GM21360 (cell line): ENCODE measurements around the gene ABHD2.
"Not testable (repeated sequence)": the region's sequence is repeated elsewhere in the genome, so short reads cannot be mapped to it uniquely, and the experiment has no call there.

ENCODE experiments used
- ATAC-seq: cut with Tn5 transposase; IDR thresholded peaks from one replicate; pipeline ENCODE4 v1.9.1; 2021; ENCODE audit warnings: mild to moderate bottlenecking, moderate library complexity; ENCODE audit not compliant: unreplicated experiment

Gene ABHD2

DNA sequence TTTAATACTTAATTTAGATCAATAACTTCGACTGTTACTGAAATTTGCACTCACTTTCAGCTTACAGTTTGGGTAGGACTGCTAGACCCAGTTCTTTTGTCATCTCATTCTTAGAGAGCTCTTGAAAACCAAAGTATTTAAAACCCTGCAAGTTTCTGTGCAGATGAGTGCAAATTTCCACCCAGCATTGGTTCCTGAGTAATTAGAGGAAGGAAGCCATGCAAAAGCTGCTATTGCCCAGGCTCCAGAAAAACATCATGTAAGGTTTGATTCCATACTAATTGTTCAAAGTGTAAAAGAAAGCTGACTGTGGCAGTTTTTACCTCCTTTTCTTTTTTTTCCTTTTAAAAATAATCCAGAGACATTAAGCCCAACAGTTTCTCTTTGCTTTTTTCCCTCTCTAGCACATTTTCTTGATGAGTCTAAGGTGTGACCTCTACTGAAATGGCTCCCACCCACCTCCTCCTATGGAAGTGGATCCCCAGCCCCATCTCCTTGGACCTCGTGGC lies 30.3 kb downstream of the ABHD2 start:
- no peak for ATAC-seq

DNA sequence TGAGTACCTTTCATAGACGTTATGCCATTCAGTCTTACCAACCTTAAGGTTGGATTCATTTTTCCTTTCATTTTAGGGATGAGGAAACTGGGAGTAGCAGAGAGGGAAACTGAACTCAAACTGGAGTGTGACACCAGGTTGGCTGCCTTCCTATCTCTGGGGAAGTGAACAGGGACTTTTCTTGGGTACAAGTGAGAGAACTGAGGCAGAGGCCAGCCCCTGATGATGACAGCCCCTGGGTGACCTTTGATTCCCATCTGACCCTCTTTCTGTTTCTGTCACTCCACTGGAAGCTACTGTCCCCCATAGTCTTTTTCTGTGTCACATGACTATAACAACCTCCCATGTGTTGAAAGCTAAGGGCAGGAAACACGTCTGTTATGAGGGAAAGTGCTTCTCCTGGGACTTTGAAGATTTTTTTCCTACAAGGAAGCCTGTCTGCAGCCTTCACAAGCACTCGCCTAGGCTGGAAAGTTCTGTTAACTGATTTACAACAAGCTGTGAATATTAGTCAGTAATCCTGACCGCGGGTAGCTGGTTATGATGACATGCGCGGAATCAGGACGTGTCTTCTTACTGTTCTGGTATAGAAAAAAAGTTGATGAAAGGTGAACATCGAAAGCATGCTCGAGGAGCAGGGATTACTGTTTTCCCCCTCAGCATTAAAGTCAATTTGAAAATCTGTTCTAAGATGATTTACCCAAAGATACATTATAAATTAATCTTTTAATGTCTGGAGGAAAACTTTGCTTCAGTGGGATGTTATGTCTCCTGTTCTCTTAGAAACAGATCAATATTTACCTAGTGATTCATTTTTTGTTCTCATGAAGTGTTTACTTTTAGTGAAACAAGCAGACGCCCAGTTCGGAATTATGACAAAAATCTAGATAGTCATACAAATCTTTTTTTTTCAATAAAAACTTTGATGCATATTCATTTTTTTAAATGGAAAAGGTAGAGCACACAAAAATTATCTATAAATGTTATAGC lies 31.5 kb downstream of the ABHD2 start:
- no peak for ATAC-seq

DNA sequence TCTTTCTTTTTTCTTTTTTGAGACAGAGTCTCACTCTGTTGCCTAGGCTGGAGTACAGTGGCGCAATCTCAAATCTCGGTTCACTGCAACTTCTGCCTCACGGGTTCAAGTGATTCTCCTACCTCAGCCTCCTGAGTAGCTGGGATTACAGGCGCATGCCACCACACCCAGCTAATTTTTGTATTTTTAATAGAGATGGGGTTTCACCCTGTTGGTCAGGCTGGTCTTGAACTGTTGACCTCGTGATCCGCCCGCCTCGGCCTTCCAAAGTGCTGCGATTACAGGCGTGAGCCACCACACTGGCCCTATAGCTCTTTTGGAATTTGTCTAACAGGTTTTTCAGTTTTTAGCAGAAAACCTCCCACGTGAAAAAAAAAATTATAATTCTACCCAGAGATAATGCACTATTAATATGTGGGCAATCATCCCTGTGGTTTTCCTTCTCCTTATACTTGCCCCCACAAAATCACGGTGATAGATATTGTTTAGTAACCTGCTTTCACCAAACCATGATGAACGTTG lies 32.3 kb downstream of the ABHD2 start:
- not testable (repeated sequence) for ATAC-seq

DNA sequence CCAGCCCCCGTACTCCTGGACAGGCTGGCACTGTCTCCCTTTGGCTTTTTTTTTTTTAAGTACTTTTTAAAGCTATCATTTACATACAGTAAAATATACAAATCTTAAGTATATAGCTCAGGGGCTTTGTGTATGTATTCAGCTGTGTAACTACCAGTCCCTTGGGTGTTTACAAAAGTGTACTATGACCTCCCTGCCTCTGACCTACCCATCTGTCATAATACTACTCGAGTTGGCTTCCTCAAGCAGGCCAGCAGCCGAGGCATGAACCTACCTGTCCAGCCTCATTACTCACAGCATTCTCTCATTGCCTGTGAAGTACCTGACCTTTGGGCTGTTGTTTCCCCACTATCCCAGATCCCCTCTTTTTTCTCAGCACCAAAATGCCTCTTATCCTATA lies 33.2 kb downstream of the ABHD2 start:
- no peak for ATAC-seq

DNA sequence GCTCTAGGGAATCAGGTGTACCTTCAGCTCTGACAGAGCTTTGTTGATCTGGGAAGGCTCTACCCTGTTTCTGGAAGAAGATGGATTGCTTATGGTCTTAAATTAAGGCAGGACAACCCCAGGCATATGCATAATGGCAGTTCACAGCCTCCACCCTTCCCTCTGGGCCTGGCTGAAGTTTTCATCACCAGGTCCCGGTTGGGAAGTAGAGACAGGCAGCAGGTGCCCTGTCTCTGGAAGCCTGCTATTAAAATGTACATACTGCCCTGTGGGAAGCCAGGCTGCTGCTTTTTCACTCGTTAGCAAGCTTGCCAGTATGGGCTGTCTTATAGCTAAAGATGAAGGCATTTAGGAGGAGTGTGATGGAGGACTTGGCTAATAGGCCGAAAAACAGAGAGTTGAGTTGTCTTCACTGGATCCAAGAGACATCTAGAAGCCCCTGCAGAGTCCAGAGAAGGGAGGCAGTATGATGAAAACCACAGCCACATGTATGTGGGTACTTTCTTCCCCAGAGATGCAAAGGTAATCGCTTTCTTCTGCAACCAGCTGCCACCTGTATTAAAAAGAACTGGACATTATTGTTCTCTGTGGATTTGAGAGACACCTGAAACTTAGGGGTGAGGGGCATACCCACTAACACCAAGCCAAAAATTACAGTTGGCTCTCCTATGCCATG lies 34.4 kb downstream of the ABHD2 start:
- ATAC-seq = no peak

DNA sequence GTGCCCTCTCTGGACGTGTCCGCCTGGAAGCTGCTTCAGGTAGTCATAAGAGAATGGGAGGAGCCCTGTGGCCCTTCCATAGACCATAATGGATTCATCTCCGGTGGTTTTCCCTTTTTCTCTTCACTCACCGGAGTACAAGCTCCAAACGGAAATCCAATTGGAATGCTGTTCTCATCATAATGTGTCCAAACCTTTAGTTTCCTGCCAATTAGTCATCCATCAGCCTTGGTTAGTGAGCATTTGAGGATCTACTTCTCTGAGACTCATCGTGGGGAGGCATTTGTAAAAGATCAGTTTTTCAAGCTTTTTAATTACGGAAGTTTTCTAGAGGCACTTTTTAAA lies 34.9 kb downstream of the ABHD2 start:
- no peak for ATAC-seq

DNA sequence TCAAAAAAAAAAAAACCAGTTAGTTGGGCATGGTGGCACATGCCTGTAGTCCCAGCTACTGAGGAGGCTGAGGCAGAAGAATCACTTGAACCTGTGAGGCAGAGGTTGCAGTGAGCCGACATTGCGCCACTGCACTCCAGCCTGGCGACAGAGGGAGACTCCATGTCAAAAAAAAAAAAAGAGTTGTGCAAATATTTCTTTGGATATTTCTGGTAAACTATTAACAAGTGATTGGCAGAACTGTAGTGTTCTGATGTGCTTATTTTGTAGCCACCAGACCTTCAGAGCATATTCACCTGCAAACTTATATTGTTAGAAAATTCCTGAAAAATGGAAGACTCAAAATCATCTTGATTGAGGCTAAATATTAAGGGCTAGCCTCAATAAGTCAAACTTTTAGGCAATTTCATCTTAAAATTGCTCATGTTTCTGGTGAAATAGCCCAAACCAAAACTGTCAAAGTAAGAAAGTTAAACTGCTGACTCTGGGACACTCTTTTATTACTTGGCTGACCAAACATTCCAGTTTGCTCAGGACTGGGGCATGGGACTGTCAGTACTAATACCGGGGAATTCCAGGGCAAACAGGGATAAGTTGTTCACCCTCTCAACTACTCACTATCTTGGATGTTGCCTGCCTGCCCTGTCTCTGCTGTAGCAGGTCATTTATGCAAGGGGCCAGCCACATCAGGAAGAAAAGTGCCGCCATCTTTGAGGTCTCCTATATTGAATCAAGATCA lies 37.0 kb downstream of the ABHD2 start:
- no peak for ATAC-seq

DNA sequence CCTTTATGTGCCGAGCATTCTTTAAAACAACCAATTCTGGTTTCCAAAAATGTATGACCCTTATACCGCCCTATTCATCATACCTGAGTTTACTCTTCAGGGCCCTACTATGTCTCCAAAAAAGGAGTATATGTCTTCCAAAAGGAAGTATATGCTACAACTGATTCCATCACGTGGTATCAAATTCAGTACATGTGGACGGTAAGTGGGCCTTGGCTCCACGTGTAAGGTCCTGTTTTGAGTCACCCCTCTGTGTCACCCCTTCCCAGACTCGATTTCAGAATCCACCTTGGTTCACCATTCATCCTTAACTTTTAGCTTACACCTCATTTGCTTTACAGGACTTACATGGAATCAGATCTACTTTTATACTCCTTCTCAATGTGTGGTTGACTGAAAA lies 37.8 kb downstream of the ABHD2 start:
- ATAC-seq = no peak

DNA sequence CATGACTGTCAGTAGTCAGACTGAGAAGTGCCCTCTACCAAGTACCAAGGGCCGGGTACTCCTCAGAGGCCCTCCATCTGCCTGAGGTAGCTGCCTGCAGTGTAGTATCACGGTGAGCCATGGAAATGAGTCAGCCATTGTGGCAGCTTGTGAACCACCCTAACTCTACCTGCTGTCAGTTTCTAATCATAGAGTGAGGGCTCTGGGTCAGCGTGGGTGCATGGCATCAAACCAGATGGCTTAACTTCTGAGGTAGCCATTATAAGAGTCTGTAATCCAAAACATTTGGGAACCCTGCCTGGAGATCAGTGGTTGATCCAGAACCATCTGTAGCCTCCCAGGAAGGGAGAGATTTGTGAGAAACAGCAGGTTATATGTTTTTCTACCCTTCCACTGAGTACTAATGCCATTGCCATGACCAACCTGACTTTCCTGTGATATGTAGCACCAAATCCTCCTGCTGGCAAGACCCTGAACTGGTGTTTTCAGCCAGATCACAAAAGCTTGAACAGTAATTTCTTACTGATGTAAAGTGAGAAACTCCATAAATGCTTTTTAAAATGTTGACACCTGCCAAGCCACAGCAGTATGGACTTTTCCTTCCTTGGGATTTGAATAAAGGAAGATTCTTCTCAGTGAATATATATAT lies 38.9 kb downstream of the ABHD2 start:
- ATAC-seq = no peak

DNA sequence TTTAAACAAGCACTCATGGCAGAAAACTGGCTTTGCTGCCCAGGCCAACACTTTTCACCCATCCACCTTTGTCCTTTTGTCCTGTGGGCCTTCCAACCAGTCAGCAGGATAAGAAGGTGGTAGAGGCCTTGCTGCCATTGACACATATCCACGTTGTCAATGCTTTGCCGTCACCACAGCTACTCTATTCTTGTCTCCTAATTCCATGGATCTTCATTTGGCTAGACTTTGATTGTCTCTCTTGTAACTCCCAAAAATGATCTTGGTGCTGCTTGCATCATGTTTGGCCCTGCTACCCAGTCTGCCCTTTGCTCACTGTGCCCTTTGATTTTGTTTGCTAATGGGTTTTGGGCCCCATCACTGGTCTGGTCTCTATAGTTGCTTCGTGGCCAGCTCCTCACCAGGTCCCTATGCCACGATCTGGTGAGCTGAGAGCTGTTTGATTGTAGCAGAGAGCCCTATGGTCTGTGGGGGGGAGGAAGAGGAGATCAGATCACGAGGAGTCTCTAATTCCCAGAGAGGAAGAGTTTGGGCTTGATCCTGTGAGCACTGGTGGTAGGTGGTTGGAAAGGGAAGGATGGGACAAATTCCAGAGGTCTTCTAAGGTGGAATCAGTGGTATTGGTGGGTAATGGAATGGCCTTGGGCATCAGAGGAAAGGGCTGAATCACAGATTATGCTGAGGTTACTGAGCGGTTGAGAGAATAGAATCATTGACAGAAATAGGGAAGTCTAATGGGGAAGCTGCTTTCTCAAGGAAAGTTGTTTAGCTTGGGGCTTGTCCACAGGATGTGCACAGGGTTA lies 40.3 kb downstream of the ABHD2 start:
- no peak for ATAC-seq

DNA sequence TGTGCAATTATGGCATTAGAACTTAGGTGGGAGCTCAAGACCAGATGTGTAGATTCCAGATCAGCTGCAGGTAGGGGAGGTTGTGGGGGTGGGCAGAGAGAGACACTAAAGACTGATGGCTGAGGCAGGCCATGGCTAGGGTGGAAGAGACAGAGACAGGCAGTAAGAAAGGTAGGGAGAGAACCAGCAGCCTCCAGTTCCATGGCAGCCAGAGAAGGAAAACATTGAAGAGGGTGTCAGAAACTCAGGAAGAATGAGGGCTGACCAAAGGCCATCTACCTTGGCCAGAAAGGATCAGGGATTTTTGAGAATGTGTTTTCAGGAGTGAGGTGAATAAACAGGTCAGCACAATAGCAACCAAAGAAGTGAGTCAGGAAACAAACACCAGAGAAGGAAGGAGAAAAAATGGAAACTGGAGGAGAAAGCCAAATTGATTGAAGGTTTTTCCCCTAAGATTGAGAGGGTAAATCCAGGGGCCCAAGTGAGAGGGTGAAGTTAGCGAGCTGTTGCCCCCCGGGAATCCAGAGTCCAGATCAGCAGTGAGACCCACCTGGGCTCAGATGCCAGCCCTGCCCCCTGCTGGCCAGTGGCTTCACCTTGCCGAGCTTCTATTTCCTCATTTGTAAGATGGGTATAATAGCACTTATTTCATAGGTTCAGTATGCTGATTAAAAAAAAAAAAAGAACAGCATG lies 41.0 kb downstream of the ABHD2 start:
- no peak for ATAC-seq

DNA sequence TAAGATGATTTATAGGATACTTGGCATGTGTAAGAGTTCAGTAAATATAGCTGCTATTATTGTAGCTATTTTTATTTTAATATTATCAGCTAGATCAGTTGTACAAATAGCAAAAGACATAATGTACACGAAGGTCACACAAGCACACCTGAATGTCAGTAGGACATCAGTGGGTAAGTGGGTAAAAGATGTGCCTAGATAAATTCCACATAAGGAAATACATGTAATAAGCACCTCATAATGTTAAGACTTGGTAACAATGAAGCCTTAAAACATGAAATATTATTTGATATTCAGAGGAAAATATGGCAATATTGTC lies 41.5 kb downstream of the ABHD2 start:
- ATAC-seq = no peak

DNA sequence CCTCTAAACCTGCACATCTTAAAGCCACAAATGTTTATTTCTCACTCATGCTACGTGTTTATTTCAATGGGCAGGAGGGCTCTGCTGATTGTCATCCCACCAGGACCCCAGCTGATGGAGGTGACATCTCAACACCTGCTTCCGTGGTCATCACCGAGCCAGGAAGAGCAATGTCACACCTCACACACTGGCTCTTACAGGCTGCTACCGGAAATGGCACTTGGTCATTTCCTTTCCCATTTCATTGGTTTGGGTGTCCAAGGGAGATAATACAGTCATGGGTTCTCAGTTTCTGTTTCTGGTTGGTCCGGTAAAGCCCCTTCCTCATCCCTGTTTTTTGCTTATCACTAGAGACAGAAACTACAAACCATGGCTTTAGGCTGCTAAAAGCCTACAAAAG lies 41.9 kb downstream of the ABHD2 start:
- peak; percentile 60 for ATAC-seq

DNA sequence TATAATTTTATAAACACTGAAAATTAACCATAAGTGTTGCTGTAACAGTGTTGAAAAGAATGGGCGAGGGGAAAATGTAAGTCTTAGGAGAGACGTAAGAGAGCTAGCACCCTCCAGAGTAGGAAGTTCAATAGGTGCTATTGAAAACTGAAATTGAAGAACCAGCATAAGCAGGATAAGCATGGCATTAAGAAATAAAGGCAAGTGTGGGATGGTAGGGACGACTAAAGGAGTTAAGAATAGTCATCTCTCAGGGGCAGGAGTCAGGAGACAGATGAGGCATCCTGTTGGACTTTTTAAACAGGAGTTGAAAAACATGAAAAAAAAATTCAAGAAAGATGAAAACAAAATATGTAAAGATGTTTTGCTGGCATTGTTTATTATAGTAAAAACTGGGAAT lies 43.5 kb downstream of the ABHD2 start:
- ATAC-seq = no peak

DNA sequence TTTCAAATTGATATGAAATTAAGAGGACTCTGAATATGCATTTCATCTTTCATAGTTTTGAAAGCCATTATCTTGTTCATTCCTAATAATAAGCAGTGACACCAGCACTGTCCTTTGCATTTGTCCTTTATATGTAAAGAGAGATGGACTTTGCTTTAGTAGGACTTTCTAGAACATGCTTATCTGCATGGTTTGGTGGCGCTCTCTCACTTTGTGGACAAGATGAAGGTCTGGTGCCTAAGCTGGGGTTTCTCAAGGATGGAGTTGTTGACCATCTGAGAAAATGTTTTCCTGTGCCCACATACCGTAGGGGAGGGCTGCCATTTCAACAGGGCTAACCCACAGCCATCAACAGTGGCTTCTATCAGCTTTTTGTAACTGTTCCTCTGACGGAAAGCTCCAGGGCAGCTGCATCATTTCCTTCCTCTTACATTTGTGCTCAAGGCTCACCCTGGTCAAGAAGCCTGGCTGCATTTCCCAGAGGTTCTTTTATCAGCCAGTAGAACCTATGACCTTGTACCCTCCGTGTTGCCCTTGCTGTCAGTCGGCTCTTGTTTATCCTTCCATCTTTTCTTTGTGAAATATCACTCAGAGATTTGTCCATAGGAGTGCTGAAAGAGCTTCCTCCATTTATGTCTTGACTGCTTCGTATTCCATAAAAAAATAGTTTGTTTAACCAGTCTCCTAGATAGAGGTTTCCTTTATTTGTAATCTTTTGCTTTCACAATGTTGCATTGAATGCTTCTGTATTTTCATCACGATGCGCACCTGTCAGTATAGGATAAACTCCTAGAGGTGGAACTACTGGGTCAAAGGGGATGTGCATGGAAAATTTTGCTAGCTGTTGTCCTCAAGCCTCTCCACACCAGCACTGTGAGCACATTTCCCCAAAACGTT lies 44.6 kb downstream of the ABHD2 start:
- no peak for ATAC-seq

DNA sequence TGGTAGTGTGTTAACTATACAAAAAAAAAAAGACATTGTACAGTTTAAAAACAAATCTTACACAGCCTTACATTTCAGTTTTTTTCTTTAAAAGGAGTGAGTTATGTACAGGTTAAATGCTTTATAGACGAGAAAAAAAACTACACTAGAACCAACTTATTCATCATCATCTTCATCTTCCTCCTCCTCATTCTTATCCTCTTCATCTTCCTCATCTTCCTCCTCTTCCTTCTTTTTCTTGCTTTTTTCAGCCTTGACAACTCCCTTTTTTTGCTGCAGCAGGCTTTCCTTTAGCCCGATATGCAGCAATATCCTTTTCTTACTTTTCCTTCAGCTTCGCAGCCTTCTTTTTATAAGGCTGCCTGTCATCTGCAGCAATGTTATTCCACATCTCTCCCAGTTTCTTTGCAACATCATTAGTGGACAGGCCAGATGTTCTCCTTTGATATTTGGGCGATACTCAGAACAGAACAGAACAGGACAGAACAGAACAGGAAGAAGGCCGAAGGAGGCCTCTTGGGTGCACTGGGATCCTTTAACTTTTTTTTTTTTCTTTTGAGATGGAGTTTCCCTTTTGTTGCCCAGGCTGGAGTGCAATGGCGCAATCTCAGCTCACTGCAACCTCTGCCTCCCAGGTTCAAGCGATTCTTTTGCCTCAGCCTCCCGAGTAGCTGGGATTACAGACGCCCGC lies 47.3 kb downstream of the ABHD2 start:
- ATAC-seq = not testable (repeated sequence)

DNA sequence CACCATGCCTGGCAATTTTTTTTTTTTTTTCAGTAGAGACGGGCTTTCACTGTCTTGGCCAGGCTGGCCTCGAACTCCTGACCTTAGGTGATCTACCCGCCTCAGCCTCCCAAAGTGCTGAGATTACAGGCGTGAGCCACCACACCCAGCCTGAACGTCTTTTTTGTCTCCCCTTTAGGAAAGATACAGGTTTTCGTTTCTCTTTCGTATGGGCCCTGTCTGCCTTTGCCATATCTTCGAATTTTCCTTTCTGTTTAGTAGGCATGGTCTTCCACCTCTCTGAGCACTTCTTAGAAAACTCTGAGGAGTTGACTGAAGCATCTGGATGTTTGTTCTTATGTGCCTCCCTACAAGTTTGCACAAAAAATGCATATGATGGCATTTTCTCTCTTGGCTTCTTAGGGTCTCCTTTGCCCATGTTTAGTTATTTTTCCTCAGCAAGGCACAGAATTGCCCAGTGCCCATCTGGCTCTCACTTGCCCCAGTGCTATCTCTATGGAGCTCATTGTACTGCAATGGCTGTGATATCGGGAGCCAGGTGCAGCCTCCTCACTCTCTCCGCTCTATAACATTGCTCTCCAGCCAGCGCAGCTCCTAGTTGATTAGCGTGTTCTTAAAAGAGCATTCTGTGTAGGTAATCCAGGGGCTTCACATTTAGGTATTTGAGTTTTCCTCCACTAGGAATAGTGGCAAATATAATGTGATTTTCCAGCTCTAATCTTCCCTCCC lies 48.0 kb downstream of the ABHD2 start:
- no peak for ATAC-seq
